Measurements from ENCODE around the gene L3MBTL4. TPM values are rescaled to one million over a fixed set of nuclear protein-coding genes. Genes with fewer than 3 reads are reported as not detected.

The L3MBTL4 gene
- total and polyA plus RNA-seq, 10 of the 15 experiments (the other 5 are each of a cell fraction or from before 2014, with no cell fraction given), result 1.3 to 8.7 (median 3.8) TPM

GRCh38 chr18:5967007-5967406 is 447.7 kb downstream of the L3MBTL4 start (continued):
- no peak for TF ChIP-seq MEF2B (IDR thresholded peaks at IDR 0.05; ENCODE audit: partially characterized antibody, poor library complexity, severe bottlenecking)
- no peak for TF ChIP-seq HDAC6 (IDR thresholded peaks at IDR 0.05; ENCODE audit: unreplicated experiment)
- TF ChIP-seq REST (IDR thresholded peaks at IDR 0.05; ENCODE audit: low read depth, low read length), result no peak
- TF ChIP-seq, protein P1, sequence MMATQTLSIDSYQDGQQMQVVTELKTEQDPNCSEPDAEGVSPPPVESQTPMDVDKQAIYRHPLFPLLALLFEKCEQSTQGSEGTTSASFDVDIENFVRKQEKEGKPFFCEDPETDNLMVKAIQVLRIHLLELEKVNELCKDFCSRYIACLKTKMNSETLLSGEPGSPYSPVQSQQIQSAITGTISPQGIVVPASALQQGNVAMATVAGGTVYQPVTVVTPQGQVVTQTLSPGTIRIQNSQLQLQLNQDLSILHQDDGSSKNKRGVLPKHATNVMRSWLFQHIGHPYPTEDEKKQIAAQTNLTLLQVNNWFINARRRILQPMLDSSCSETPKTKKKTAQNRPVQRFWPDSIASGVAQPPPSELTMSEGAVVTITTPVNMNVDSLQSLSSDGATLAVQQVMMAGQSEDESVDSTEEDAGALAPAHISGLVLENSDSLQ (IDR thresholded peaks at IDR 0.05), result no peak
- TF ChIP-seq ZBED1 (IDR thresholded peaks at IDR 0.05; ENCODE audit: borderline replicate concordance), result no peak
- no peak for TF ChIP-seq BMI1 (IDR thresholded peaks at IDR 0.05; ENCODE audit: borderline replicate concordance)
- TF ChIP-seq MTA2 (IDR thresholded peaks at IDR 0.05; ENCODE audit: low read depth), result no peak
- TF ChIP-seq SMARCA5 (IDR thresholded peaks at IDR 0.05), result no peak

DNA sequence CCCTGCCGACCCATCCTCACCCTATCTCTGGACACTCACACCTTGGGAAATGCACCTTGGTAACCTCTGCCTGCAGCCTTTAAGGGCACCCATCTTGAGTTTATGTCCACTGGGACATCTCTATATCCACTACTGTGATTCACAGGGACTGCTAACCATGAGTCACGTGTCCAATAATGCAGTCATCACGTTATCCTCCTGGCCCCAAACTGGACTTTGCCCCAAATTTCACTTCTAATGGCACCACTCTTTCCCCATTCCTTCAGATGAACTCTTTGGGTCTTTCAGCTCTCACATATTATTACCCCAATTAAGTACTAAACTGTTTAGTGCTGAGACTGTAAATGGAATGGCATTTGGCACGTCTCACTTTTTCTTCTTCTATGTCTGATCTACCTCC is 448.2 kb downstream of the L3MBTL4 start:
- no peak for FAIRE-seq
- H3K4me1 ChIP-seq (ENCODE audit: control insufficient read depth, insufficient read depth, low read length), result peaks cover 11% of the 10 kb centered on the region
- in situ Hi-C loops (cut with MboI), result no loop called here
- TF ChIP-seq BRCA1 (IDR thresholded peaks at IDR 0.05; ENCODE audit: low read depth, low read length) (no peak), RFX5 (IDR thresholded peaks at IDR 0.05; ENCODE audit: low read depth, low read length) (no peak), GABPA (IDR thresholded peaks at IDR 0.05; ENCODE audit: low read depth) (no peak), BACH1 (IDR thresholded peaks at IDR 0.05; ENCODE audit: borderline replicate concordance) (no peak), STAT1 (conservative IDR thresholded peaks at IDR 0.05) (no peak), ZNF207 (IDR thresholded peaks at IDR 0.05; ENCODE audit: borderline replicate concordance) (no peak), POLR2AphosphoS2 (IDR thresholded peaks at IDR 0.05; ENCODE audit: low read depth, low read length) (no peak), HDAC2 (IDR thresholded peaks at IDR 0.05) (no peak), CEBPZ (IDR thresholded peaks at IDR 0.05; ENCODE audit: low read depth, low read length) (no peak), NFYB (IDR thresholded peaks at IDR 0.05; ENCODE audit: insufficient read depth, low read depth, low read length) (no peak)

More for the DNA sequence above, 448.2 kb downstream of the L3MBTL4 start:
- ATAC-seq, result no peak
- ChIA-PET POLR2A (no interaction called here), SMC1A (ENCODE audit: uncharacterized antibody, unreplicated experiment) (no interaction called here), CTCF (no interaction called here), RAD21 (ENCODE audit: unreplicated experiment) (no interaction called here)
- Histone ChIP-seq H3K9me3 (replicated peaks; ENCODE audit: control insufficient read depth, insufficient read depth, low read length) (no peaks in the 10 kb centered on the region), H3K27me3 (replicated peaks in 1 of 2; ENCODE audit: control insufficient read depth in 2 of 2, insufficient read depth in 2 of 2, low read length in 1 of 2) (no peaks in the 10 kb centered on the region; a peak in 1 of 4 replicates), H3K36me3 (ENCODE audit: control insufficient read depth in 2 of 2, insufficient read depth in 2 of 2, low read length in 1 of 2) (no peaks in the 10 kb centered on the region), H4K20me1 (ENCODE audit: control insufficient read depth, insufficient read depth) (no peaks in the 10 kb centered on the region), H3K9ac (ENCODE audit: control insufficient read depth, insufficient read depth, low read length) (no peak overlapping the region), H3K79me2 (ENCODE audit: control insufficient read depth, insufficient read depth, low read length) (no peaks in the 10 kb centered on the region), H2AFZ (ENCODE audit: control insufficient read depth, low read depth, low read length) (no peak overlapping the region), H3K4me3 (no peak overlapping the region), H3K27ac (ENCODE audit: control insufficient read depth, insufficient read depth) (no peak overlapping the region), H3K4me2 (ENCODE audit: control insufficient read depth, insufficient read depth) (no peak overlapping the region)
- WGBS (ENCODE audit: insufficient coverage, insufficient replicate concordance, low lambda C conversion rate, missing lambda C conversion rate), result 66% methylated on average over 4 of the region's 4 CpGs
- no TSS peak for BruUV-seq (replicated peaks)
- no peak for DNase-seq (ENCODE audit: low read depth, low spot score)
- intact Hi-C loops (cut with micrococcal nuclease; ENCODE audit: unreplicated experiment), result no loop called here
